Progenitor cell of endocrine pancreas (in vitro differentiated cells): ENCODE results near the gene CRISPLD2. TPM values are rescaled to one million over a fixed set of nuclear protein-coding genes. Genes with fewer than 3 reads are reported as not detected.
A peak's percentile ranks its signal among the peaks of the same experiment; 100 is the strongest.

Source experiments
- DNase-seq: peaks from one replicate; pipeline ENCODE4 v3.0.0; 2021; ENCODE audit warnings: low spot score; ENCODE audit not compliant: unreplicated experiment
- H3K27ac Mint-ChIP-seq: 2 replicates; pipeline ENCODE4 v1.8.0; 2021; ENCODE audit warnings: mild to moderate bottlenecking, moderate library complexity, mixed read lengths
- H3K27me3 Mint-ChIP-seq: 2 replicates; pipeline ENCODE4 v1.8.0; 2021; ENCODE audit warnings: mixed read lengths
- H3K36me3 Mint-ChIP-seq: 2 replicates; pipeline ENCODE4 v1.8.0; 2022; ENCODE audit warnings: mixed read lengths; ENCODE audit not compliant: insufficient read depth
- H3K4me1 Mint-ChIP-seq: 2 replicates; pipeline ENCODE4 v1.8.0; 2021; ENCODE audit warnings: low read depth, mixed read lengths
- H3K4me3 Mint-ChIP-seq: 2 replicates; pipeline ENCODE4 v1.8.0; 2021; ENCODE audit warnings: low read depth, mild to moderate bottlenecking, moderate library complexity, mixed read lengths
- H3K9me3 Mint-ChIP-seq: 2 replicates; pipeline ENCODE4 v1.8.0; 2021; ENCODE audit warnings: low read depth, mixed read lengths
- CTCF ChIP-seq: fragments of 200-600 bp; sonication (generic); IDR thresholded peaks from one replicate; pipeline ENCODE4 v1.5.0; 2021; ENCODE audit warnings: antibody characterized with exemption, mild to moderate bottlenecking; ENCODE audit not compliant: unreplicated experiment
- total RNA-seq: library from RNA; stranded (reverse); gene quantifications from 2 replicates; pipeline ENCODE4 v1.2.1, GENCODE V29; 2021

The CRISPLD2 gene
- total RNA-seq, 1 donor from 2014 or later = 11.0 TPM

GRCh38 chr16:84839956-84840355 is 20.2 kb downstream of the CRISPLD2 start:
- Mint-ChIP-seq H3K9me3 (no peaks in the 10 kb centered on the region), H3K4me1 (peaks cover 11% of the 10 kb centered on the region), H3K27ac (no peak overlapping the region), H3K36me3 (no peaks in the 10 kb centered on the region), H3K27me3 (peaks cover 10% of the 10 kb centered on the region), H3K4me3 (no peak overlapping the region)
- DNase-seq = no peak
- TF ChIP-seq CTCF = no peak

- H3K36me3 Mint-ChIP-seq = no peaks in the 10 kb centered on the region
- peak overlapping the region; percentile 71 for H3K4me3 Mint-ChIP-seq
- peaks cover 11% of the 10 kb centered on the region for H3K4me1 Mint-ChIP-seq
- peak overlapping the region; percentile 96 for H3K27ac Mint-ChIP-seq
- no peaks in the 10 kb centered on the region for H3K9me3 Mint-ChIP-seq
- no peak for DNase-seq
- TF ChIP-seq CTCF = no peak
- peaks cover 4% of the 10 kb centered on the region for H3K27me3 Mint-ChIP-seq
These were observed 21.2 kb downstream of the CRISPLD2 start for GRCh38 chr16:84840687-84841627.

DNA sequence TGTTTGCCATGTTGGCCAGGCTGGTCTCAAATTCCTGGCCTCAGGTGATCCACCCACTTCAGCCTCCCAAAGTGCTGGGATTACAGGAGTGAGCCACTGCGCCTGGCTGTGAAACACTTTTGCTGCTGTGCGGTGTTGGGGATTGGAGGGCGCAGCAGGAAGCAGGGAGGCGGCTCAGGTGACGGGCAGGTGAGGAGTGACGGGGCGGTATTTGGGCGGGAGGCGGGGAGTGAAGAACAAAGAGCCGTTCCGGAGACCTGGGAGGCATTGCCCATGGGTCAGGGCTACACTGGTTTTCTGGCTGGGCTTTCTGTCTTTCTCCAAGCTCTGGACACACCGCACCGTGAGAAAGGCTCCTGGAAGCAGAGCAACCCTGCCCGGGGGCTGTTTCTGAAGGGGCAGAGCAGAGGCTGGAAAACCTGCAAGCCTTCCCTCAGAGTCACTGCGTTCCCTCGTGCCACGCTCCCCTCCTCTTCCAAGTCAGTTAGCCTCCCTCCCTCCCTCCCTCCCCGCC is 22.1 kb downstream of the CRISPLD2 start:
- Mint-ChIP-seq H3K9me3 (no peaks in the 10 kb centered on the region), H3K4me1 (peaks cover 11% of the 10 kb centered on the region), H3K4me3 (peak overlapping the region; percentile 71), H3K36me3 (no peaks in the 10 kb centered on the region), H3K27ac (peak overlapping the region; percentile 96), H3K27me3 (no peaks in the 10 kb centered on the region)
- DNase-seq = peak; percentile 59
- no peak for TF ChIP-seq CTCF

DNA sequence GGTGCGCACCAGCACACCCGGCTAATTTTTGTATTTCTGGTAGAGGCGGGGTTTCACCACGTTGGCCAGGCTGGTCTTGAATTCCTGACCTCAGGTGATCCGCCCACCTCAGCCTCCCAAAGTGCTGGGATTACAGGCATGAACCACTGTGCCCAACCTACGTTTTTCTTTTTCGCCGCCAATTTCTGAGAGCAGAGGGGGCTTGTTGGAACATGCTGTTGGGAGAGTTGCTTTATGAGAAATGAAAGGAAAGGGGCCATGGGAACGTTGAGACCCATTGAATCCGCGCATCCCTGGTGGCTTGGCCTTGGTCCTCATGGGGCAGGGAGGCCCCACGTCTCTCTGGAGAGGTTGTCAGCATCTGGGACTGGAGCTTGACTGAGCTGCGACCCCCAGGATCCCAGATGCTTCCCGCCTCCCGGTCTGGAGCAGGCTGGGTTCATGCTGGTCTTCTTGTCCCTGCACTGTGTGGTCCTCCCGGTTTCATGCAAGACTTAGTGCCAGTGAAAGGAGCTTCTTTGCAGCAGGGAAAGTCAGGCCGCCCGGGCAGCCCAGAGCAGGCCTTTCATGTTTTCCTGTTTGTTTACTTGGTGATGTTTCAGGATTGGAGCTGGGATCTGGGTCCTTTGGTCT is 22.8 kb downstream of the CRISPLD2 start:
- Mint-ChIP-seq H3K4me3 (peak overlapping the region; percentile 71), H3K27me3 (no peaks in the 10 kb centered on the region), H3K9me3 (no peaks in the 10 kb centered on the region), H3K36me3 (no peaks in the 10 kb centered on the region), H3K4me1 (peaks cover 11% of the 10 kb centered on the region), H3K27ac (peak overlapping the region; percentile 96)
- TF ChIP-seq CTCF = no peak
- DNase-seq = no peak
